Fibroblast of skin of abdomen (primary cell): Measurements from ENCODE around the gene MALAT1.

ENCODE experiments used
- DNase-seq: peaks from one replicate; pipeline ENCODE4 v3.0.0-alpha.2; 2013

Gene MALAT1

DNA sequence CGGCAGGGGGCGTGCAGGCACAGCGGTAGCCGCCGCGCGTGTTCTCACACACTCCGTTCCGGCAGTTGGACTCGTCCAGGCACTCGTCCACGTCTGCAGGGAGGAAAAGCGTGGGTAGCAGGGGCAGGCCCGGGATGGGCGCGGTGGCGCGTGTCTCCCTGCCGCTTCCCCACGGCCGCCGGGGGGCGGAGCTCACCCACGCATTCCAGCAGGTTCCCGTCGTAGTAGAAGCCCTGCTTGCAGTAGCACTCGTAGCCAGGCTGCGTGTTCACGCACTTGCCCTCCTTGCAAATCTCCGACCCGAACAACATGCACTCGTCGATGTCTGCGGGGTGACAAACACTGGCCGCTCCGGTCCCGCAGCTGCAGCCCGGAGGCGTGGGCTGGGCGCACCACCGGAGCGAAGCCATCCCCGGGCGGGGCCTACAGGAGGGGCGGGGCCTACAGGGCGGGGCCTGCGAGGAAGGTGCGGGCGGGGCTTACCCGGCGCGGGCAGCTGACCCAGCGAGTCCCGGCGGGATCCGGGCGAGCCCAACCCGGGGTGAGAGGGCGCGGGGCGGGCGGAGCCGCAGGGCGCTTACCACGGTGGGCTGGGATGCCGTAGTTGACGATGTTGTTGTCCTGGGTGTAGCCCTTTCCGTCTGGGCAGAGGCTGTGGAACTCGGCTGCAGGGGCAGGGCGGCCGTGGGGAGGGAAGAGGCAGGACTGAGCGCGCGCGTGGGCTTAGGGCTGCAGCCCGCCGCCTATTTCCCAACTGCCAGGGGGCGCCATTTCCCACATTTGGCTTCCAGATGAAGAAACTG, 41.6 kb downstream of the MALAT1 start:
- DNase-seq: peak; percentile 84

DNA sequence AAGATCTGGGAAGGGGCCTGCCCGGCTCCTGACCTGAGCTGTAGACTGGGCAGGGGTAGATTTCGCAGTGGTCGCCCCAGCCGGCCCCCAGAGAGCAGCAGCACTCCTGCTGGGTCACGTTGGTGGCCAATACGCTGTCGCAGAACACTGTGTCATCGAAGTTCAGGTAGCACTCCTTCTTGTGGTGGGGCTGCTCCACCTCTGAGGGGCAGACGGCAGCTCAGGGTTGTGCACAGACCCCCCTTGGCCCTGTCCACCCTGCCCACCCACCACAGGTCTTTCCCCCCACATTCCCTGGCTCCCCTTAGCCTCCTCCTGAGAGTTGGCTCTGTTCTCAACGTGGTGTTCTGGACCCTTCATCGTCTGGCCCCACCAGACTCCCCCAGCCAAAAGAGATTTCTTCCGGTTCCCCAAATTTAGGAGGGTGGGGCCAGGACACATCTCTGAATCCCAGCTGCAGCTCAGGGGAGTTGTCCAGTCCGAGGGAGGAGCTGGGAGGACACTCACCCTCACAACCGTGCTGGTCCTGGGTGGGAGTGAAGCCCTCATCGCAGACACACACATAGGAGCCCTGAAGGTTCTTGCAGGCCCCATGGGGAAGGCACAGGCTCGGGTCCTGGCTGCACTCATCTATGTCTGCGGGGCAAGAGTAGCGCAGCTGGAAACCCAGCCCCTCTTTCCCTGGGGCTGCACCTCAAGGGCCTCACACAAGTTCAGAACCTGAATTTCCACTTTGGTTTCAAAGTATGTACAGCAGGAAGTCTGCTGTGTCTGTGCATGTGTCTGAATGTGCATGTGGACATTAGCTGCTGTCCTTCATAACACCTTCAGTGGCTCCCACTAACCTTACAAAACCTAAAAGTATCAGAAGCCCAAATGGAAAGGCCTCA, 42.5 kb downstream of the MALAT1 start:
- DNase-seq: no peak

GRCh38 chr11:65542738-65543390, 44.0 kb downstream of the MALAT1 start:
- DNase-seq: no peak

- no peak for DNase-seq
Measured at GRCh38 chr11:65545853-65546216, 47.0 kb downstream of the MALAT1 start.

GRCh38 chr11:65546217-65546958, 47.5 kb downstream of the MALAT1 start:
- DNase-seq: no peak

GRCh38 chr11:65547446-65548125, 48.7 kb downstream of the MALAT1 start:
- DNase-seq: no peak

- DNase-seq: no peak
Measured at GRCh38 chr11:65548395-65548794, 49.5 kb downstream of the MALAT1 start.

DNA sequence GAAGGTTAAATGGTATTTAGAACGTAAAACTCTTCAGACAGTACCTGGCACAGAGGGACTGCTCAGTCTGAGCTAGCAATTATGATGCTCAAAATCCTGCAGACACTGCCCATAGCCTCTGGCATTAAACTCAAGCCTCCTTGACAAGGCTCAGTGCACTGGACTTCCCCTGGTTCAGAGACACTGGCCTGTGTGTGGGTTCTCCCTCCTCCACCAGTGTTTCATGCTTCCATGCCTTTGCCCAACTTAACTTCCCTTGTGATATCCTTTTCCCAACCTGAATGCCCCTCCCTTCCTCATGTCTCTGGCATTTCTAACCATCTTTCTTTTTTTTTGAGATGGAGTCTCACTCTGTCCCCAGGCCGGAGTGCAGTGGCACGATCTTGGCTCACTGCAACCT, 50.3 kb downstream of the MALAT1 start:
- no peak for DNase-seq

DNA sequence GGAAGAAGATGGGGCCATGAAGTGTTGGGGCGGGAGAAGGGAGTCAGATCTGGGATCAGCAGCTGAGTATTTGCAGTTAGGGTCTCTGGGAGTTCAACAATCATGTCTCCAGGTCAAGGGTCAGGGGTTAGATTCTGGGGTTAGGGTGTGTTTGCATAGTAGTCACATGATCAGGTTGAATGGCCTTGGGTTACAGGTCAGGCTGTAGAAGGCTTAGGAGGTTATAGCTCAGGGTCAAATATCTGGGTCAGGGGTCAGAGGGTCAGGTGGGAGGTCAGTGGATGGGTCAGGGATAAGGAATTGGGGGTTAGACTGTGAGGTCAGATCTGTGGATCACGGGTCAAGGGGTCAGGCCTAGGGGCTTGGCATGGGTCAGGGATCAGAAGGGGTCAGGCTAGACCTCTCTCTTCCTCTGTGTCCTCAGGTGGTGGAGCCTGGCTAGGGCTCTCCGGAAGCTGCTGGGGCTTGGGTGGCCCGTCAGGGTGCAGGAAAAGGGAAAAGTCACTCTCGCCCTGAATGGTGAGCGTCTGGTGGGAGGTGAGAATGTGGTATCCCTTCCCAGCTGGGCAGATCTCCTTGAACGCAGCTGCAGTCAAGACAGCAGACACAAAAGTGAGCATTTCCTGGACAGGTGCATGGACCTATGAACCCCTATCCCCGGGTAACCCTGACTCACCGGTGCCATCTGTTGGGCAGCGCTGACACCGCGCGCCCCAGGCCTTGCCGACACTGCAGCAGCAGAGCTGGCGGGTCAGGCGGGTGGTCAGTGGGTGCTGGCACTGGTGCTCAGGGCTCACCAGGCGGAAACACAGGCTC, 52.9 kb downstream of the MALAT1 start:
- no peak for DNase-seq

DNA sequence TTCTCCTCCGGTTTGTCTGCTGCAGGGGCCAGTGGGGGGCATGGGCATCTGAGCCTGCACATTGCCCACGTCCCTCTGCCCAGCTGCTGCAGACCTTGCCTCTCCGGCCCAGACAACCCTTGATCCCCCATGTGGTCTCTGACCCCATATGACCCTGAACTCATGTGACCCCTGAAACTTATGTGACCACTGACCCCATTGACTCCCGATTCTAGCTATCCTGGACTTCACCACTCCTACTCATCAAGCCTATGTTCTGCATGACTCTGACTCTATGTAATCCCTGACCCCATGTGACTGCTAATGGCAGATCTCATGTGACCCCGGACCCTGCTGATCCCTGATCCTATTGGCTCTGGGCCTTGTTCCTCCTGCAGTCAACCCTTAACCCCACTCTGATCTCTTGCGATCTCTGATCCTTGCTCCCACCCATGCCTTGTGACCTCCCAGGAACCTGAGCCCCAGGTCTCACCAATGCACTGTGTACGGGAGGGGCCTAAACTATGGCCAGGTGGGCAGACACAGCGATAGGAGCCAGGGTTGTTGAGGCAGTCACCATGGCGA, 53.6 kb downstream of the MALAT1 start:
- no peak for DNase-seq

- no peak for DNase-seq
Measured at GRCh38 chr11:65553301-65554001, 54.6 kb downstream of the MALAT1 start.

GRCh38 chr11:65554057-65554818, 55.4 kb downstream of the MALAT1 start:
- DNase-seq: no peak

DNA sequence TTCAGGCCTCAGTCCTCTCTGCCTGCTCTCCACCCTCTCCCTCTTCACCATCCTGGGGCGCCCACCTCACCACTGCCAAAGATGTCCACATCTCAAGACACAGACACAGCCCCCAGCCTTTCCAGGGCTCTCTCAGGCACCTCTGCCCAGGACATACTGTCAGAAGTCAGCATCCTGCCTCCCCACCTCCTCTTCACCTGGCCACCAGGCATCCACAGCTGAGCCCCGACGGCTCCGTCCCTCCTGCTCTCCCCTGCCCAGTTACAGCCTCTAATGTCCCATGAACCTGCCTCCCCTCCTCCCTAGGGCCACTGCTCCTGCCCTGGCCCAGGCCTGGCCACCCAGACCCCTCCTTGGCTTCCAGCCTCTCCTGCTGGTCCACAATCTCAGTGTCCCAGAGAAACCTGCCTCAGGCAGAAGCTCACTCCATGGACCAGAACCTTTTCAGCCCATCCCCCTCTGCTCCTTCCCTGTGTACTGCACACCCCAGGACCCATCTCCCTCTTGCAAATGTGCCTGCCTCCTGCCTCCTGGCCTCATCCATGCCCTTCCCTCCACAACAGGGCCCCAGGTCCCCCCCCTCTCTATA, 56.1 kb downstream of the MALAT1 start:
- DNase-seq: no peak

DNA sequence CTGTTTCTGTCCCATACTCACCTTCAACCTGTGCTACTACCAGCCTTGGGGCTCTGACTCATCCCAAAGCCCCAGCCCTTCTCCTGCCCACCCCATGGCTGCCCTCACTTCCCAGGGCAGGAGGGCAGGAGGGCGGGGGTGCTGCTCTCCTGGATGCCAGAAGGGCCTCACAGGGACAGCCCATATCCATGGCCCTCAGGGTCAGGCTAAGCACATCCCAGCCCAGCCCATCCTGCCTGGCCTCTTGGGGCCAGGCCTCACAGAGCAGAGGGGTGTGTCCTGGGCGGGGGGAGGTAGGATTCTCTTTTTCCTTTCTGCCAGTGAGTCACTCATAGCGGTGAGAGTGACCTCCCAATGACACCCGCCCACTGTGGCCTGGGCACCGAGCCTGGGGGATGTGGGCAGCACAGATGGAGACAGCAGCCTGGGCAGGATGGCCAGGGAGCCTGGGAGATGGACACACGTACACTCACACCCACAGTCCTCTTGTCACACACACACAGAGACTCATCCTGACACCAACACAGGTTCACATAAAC, 56.9 kb downstream of the MALAT1 start:
- peak; percentile 72 for DNase-seq
